Endothelial cell of umbilical vein (primary cell): ENCODE results near the gene ATP6V1G1. TPM values are rescaled to one million over a fixed set of nuclear protein-coding genes. Genes with fewer than 3 reads are reported as not detected.

Source experiments
- BruUV-seq: library from RNA; stranded (reverse); fragments of 400-500 nt; replicated peaks from 2 replicates; lab custom pipeline; 2021; lab: Mats Ljungman, UMichigan
- CTCF ChIA-PET: fragments of 300-600, 350-600 bp; sonication (Branson Sonifier 250); formaldehyde crosslinking; loops from one replicate; lab custom pipeline; 2021; ENCODE audit warnings: antibody characterized with exemption, inconsistent platforms; lab: Charles Lee
- POLR2A ChIA-PET: fragments of 300-600, 350-600 bp; sonication (Branson Sonifier 250); formaldehyde crosslinking; loops from one replicate; lab custom pipeline; 2021; ENCODE audit warnings: antibody characterized with exemption, inconsistent platforms; lab: Charles Lee
- DNase-seq: peaks from one replicate; pipeline ENCODE4 v3.0.0-alpha.2; 2011; ENCODE audit warnings: low read depth, low spot score
- FAIRE-seq: peaks from 2 replicates; lab custom pipeline; 2011; peaks lifted over from hg19 to GRCh38; lab: Jason Lieb, UNC
- H2AFZ ChIP-seq: 2 replicates; pipeline ENCODE4 v1.6.0; 2012; ENCODE audit warnings: low read depth, low read length, control low read depth, inconsistent platforms
- H3K27ac ChIP-seq: 2 replicates; pipeline ENCODE4 v1.5.1; 2011; ENCODE audit warnings: low read depth, mild to moderate bottlenecking, control low read depth, low read length, moderate library complexity; ENCODE audit not compliant: insufficient read depth
- H3K27me3 ChIP-seq, 2 experiments: 2 replicates each; pipeline versions ENCODE4 v1.6.0 to v1.6.1; 2011; ENCODE audit warnings: low read length in 2 of 2, mixed read lengths in 1 of 2; ENCODE audit not compliant: control insufficient read depth in 2 of 2, insufficient read depth in 2 of 2
- H3K36me3 ChIP-seq, 2 experiments: 2 replicates in 1 of 2; 3 replicates in 1 of 2; pipeline ENCODE4 v1.5.1; 2011; ENCODE audit warnings: low read length in 2 of 2, mild to moderate bottlenecking in 1 of 2, moderate library complexity in 1 of 2; ENCODE audit not compliant: control insufficient read depth in 2 of 2, insufficient read depth in 2 of 2; ENCODE audit errors: extremely low read depth in 1 of 2
- H3K4me1 ChIP-seq: 3 replicates; pipeline ENCODE4 v1.5.1; 2011; ENCODE audit warnings: mild to moderate bottlenecking, low read length; ENCODE audit not compliant: control insufficient read depth, insufficient read depth; ENCODE audit errors: extremely low read depth
- H3K4me2 ChIP-seq: 2 replicates; pipeline ENCODE4 v1.6.1; 2011; ENCODE audit warnings: low read length, control low read depth, mixed read lengths; ENCODE audit not compliant: insufficient read depth
- H3K4me3 ChIP-seq, 3 experiments: fragments of 200-600 bp in 1 of 3; sonication (generic), shearing (Covaris generic) in 1 of 3; replicated peaks in 1 of 3; 2 replicates each; pipeline ENCODE4 v1.5.1; 2011 to 2016; ENCODE audit warnings: control low read depth in 3 of 3, low read length in 3 of 3, mild to moderate bottlenecking in 2 of 3, inconsistent platforms in 1 of 3, low read depth in 1 of 3, moderate library complexity in 1 of 3; ENCODE audit not compliant: insufficient read depth in 1 of 3
- H3K79me2 ChIP-seq: 2 replicates; pipeline ENCODE4 v1.6.0; 2012; ENCODE audit warnings: low read length, inconsistent platforms; ENCODE audit not compliant: control insufficient read depth, insufficient read depth
- H3K9ac ChIP-seq: replicated peaks from 2 replicates; pipeline ENCODE3; 2011; ENCODE audit warnings: low read length, control low read depth; ENCODE audit not compliant: insufficient read depth; ENCODE audit errors: extremely low read depth
- H3K9me1 ChIP-seq: replicated peaks from 3 replicates; pipeline ENCODE4 v1.6.0; 2011; ENCODE audit warnings: mild to moderate bottlenecking, low read length; ENCODE audit not compliant: control insufficient read depth, insufficient read depth; ENCODE audit errors: extremely low read depth
- H3K9me3 ChIP-seq: replicated peaks from 2 replicates; pipeline ENCODE4 v1.5.1; 2012; ENCODE audit warnings: low read length, inconsistent platforms; ENCODE audit not compliant: control insufficient read depth, insufficient read depth
- H4K20me1 ChIP-seq: replicated peaks from 2 replicates; pipeline ENCODE3; 2011; ENCODE audit warnings: mild to moderate bottlenecking, low read length; ENCODE audit not compliant: control insufficient read depth, insufficient read depth; ENCODE audit errors: extremely low read depth
- CTCF ChIP-seq, 2 donors: IDR thresholded peaks; 1 replicate in 1 of 2; 2 replicates in 1 of 2; pipeline ENCODE4 v1.5.1; 2011; ENCODE audit warnings: low read length in 2 of 2, mild to moderate bottlenecking in 2 of 2, moderate library complexity in 2 of 2, control low read depth in 1 of 2, inconsistent platforms in 1 of 2, low read depth in 1 of 2; ENCODE audit not compliant: insufficient read depth in 1 of 2; ENCODE audit errors: extremely low read depth in 1 of 2
- EZH2 ChIP-seq: IDR thresholded peaks from 2 replicates; pipeline ENCODE4 v1.6.1; 2012; ENCODE audit warnings: borderline replicate concordance, low read depth, mild to moderate bottlenecking, moderate library complexity, low read length, inconsistent platforms; ENCODE audit not compliant: severe bottlenecking
- FOS ChIP-seq: IDR thresholded peaks from 2 replicates; pipeline ENCODE4 v1.6.1; 2011; ENCODE audit warnings: mild to moderate bottlenecking, low read length, moderate library complexity, borderline replicate concordance; ENCODE audit not compliant: insufficient read depth
- GATA2 ChIP-seq: IDR thresholded peaks from 2 replicates; pipeline ENCODE4 v1.7.0; 2011; ENCODE audit warnings: low read depth, mild to moderate bottlenecking, moderate library complexity, mixed read lengths, low read length; ENCODE audit not compliant: insufficient read length, insufficient read depth
- JUN ChIP-seq: IDR thresholded peaks from 2 replicates; pipeline ENCODE4 v1.6.1; 2011; ENCODE audit warnings: borderline replicate concordance, low read depth; ENCODE audit not compliant: insufficient read length, insufficient read depth
- MYC ChIP-seq: IDR thresholded peaks from one replicate; pipeline ENCODE4 v1.6.1; 2011; ENCODE audit warnings: mild to moderate bottlenecking, low read depth, low read length
- POLR2A ChIP-seq: IDR thresholded peaks from 2 replicates; pipeline ENCODE4 v1.6.1; 2012; ENCODE audit warnings: low read depth, mild to moderate bottlenecking, control low read depth, low read length
- dilution Hi-C: fragments of 300-500 bp; cut with MboI; formaldehyde crosslinking; loops from one replicate; pipeline ENCODE4 v1.15.0; 2019; ENCODE audit warnings: low sequenced_read_pairs; ENCODE audit not compliant: extremely low pct_ligation_motif_present
- intact Hi-C: fragments of 100-400 bp; cut with micrococcal nuclease; formaldehyde crosslinking; loops from one replicate; pipeline ENCODE4 v1.10.0; 2022
- polyA plus RNA-seq, 4 experiments: library from polyadenylated mRNA; depleted of rRNA in 3 of 4; stranded (reverse) in 3 of 4; unstranded in 1 of 4; fragments of >200 nt; gene quantifications; 2 replicates each; pipeline versions ENCODE4 v1.2.1 to v1.2.3, GENCODE V29; 2011 to 2012; ENCODE audit warnings: missing spikeins in 1 of 4
- total RNA-seq: library from RNA; stranded (reverse); gene quantifications from 2 replicates; pipeline ENCODE4 v1.2.3, GENCODE V29; 2021
- TF ChIP-seq, protein P1 (sequence below): IDR thresholded peaks from 2 replicates; pipeline ENCODE4 v1.6.1; 2011; ENCODE audit not compliant: insufficient read depth, insufficient read length

The ATP6V1G1 gene
- total and polyA plus RNA-seq, 2 donors (not counting 3 experiments of a cell fraction or from before 2014, with no cell fraction given): 78.9 to 96.9 TPM

- no peak overlapping the region for H3K27ac ChIP-seq
- peaks cover 0 to 12% of the 10 kb centered on the region in 2 experiments for H3K27me3 ChIP-seq
- H3K9me3 ChIP-seq: no peaks in the 10 kb centered on the region
- H2AFZ ChIP-seq: no peak overlapping the region
- dilution Hi-C loops: no loop called here
- no peaks in the 10 kb centered on the region for H3K36me3 ChIP-seq
- H4K20me1 ChIP-seq: no peaks in the 10 kb centered on the region
- no peak for FAIRE-seq
- TF ChIP-seq MYC (no peak), EZH2 (no peak), JUN (no peak), POLR2A (no peak), FOS (no peak), CTCF (IDR thresholded peaks at IDR 0.05; ENCODE audit: extremely low read depth in 1 of 2, insufficient read depth in 1 of 2, low read depth in 1 of 2, low read length in 2 of 2) (no peak), GATA2 (no peak)
- TF ChIP-seq, protein P1, sequence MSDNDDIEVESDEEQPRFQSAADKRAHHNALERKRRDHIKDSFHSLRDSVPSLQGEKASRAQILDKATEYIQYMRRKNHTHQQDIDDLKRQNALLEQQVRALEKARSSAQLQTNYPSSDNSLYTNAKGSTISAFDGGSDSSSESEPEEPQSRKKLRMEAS: no peak
- DNase-seq: no peak
- H3K79me2 ChIP-seq: no peaks in the 10 kb centered on the region
- intact Hi-C loops: no loop called here
- ChIA-PET POLR2A (no interaction called here), CTCF (interaction anchor here (1.6 kb wide), 1 partner anchor 13 kb away, joined by 4 read pairs; no protein-coding TSS in a partner anchor)
- H3K4me3 ChIP-seq: no peak overlapping the region
- H3K4me1 ChIP-seq: no peaks in the 10 kb centered on the region
- H3K9me1 ChIP-seq: no peaks in the 10 kb centered on the region
- BruUV-seq: no TSS peak
- no peak overlapping the region for H3K4me2 ChIP-seq
- no peak overlapping the region for H3K9ac ChIP-seq
These were observed 22.4 kb upstream of the ATP6V1G1 start for GRCh38 chr9:114565204-114565603.
